H1 (cell line): ENCODE data around the gene MARCHF9. TPM values are rescaled to one million over a fixed set of nuclear protein-coding genes. Genes with fewer than 3 reads are reported as not detected.

Experiments used
- CREB1 ChIP-seq: IDR thresholded peaks from 2 replicates; pipeline ENCODE4 v1.6.1; 2012; ENCODE audit warnings: inconsistent platforms
- SUZ12 ChIP-seq: fragments of 200-600 bp; sonication (generic); IDR thresholded peaks from 2 replicates; pipeline ENCODE4 v1.6.1; 2012; ENCODE audit warnings: mild to moderate bottlenecking, inconsistent platforms, low read length, moderate library complexity, mixed read lengths
- polyA plus RNA-seq, 7 experiments: library from polyadenylated mRNA; depleted of rRNA in 3 of 7; stranded (reverse) in 5 of 7; unstranded in 2 of 7; fragments of >200 nt in 5 of 7; fragments of 200-250 nt in 2 of 7; gene quantifications; 1 replicate in 5 of 7; 2 replicates in 1 of 7; 4 replicates in 1 of 7; pipeline versions ENCODE4 v1.2.1 to v1.2.3, GENCODE V29; 2011 to 2013; ENCODE audit warnings: missing spikeins in 2 of 7, mixed read lengths in 2 of 7
- total RNA-seq: library from RNA; stranded (reverse); fragmentation: NEBNext Ultra II Directional; extraction: Animal tissue kit (Norgen Biotek cat#: 25700); gene quantifications from 2 replicates; pipeline ENCODE4 v1.2.1, GENCODE V29; 2021
- TF ChIP-seq, protein P1 (sequence below): IDR thresholded peaks from 2 replicates; pipeline ENCODE4 v1.6.1; 2011; ENCODE audit warnings: low read length, improper control_type of control experiment

Gene MARCHF9
- total and polyA plus RNA-seq, 2 of the 8 experiments (the other 6 are each of a cell fraction or from before 2014, with no cell fraction given): 6.4 to 7.8 TPM

- TF ChIP-seq, protein P1, sequence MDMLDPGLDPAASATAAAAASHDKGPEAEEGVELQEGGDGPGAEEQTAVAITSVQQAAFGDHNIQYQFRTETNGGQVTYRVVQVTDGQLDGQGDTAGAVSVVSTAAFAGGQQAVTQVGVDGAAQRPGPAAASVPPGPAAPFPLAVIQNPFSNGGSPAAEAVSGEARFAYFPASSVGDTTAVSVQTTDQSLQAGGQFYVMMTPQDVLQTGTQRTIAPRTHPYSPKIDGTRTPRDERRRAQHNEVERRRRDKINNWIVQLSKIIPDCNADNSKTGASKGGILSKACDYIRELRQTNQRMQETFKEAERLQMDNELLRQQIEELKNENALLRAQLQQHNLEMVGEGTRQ: no peak
- TF ChIP-seq CREB1 (no peak), SUZ12 (no peak)
Measured at GRCh38 chr12:57796996-57797395, 42.1 kb downstream of the MARCHF9 start (continued).
